ENCODE results near the gene UNC5B.

Gene UNC5B

DNA sequence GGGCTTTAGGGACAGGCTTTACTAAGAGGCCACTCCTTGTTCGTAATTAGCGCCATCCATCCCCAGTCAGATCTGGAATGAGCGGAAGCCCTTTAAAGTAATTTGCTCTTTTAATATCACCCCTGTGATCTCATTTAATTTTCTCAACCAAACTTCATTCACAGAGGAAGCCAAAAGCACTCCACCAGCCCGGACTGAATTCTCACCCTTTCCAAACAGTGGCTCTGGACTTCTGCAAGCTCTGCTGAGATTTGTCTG, 43.1 kb downstream of the UNC5B start:
- Mint-ChIP-seq H3K27ac (no peak overlapping the region), H3K4me1 (peaks cover 74% of the 10 kb centered on the region), H3K27me3 (ENCODE audit: low read depth, poor library complexity) (peaks cover 4% of the 10 kb centered on the region), H3K9me3 (no peaks in the 10 kb centered on the region), H3K36me3 (ENCODE audit: low read depth) (peaks cover 9% of the 10 kb centered on the region), H3K4me3 (no peak overlapping the region)
- DNase-seq: no peak
- no peak for TF ChIP-seq CTCF (IDR thresholded peaks at IDR 0.05)

DNA sequence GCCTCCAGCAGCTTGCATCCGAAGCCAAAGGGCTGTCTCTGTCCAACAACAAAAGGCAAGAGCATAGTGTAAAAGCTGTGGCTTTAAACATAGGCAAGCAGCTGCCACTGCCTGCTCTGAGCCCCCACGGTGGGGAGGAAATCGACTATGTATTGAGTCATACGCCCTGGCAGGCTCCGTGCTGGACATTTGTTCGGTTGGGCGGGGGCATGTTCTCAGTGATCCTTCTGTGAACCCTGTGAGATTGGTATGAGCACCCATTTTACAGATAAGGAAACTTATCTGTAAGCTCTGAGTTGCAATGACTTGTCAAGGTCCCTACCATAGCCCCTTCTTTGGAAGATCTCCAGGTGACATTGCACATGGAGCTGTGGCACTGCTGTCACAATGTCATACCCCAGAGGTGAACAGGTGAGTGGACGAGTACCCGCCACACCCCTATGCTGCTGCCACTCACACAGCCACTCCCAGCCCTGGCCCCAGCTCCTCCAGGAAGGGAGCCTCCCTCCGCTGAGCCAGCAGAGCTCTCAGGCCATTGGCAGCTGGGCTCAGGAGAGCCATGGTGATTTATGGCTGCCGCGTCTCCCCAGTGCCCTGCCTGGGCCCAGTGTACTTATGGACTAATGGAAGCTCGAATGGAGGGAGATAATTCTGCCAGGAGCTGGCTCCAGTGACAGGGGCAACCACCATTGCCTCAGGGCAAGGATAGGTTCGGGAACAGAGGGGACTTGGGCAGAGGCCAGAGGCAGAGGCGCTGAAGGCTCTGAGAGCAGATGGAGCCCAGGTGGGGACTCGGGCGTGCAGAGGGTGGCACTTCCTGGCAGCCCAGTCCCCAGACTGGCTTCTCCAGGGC, 43.7 kb downstream of the UNC5B start:
- no peak for TF ChIP-seq CTCF (IDR thresholded peaks at IDR 0.05)
- Mint-ChIP-seq H3K4me1 (peaks cover 74% of the 10 kb centered on the region), H3K9me3 (no peaks in the 10 kb centered on the region), H3K36me3 (ENCODE audit: low read depth) (peaks cover 9% of the 10 kb centered on the region), H3K27me3 (ENCODE audit: low read depth, poor library complexity) (peaks cover 4% of the 10 kb centered on the region), H3K4me3 (no peak overlapping the region), H3K27ac (no peak overlapping the region)
- peak; percentile 48 for DNase-seq

DNA sequence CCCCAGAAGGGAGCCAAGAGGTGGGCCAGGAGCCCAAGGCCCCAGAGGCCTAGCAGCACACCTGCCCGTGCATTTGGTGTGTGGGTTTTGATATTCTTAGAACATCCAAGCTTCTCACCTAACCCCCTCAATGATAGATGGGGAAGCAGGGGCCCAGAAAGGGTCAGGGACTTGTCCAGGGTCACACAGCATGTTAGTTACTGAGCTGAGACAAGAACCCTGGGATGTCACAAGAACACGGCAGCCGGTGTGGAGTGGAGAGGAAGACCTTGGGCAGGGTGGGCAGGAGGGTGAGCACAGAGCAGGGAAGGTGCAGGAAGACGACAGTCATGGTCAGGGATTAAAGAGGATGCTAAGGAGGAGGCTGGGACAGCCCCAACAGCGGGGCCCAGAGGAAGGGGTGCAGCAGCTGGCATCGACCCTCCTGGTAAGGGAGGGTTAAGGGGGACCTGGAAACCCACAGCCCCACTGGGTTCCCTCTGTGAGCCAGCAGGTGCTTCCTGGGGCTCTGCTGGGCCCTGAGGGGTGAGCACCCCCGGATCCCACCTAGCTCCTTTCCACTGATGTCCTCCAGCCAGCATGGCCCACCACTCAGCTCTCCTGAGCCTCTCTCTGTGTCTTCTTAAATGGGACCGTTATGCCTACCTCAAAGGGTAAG, 44.4 kb downstream of the UNC5B start:
- Mint-ChIP-seq H3K27ac (no peak overlapping the region), H3K4me3 (no peak overlapping the region), H3K9me3 (no peaks in the 10 kb centered on the region), H3K4me1 (peaks cover 74% of the 10 kb centered on the region), H3K36me3 (ENCODE audit: low read depth) (peaks cover 9% of the 10 kb centered on the region), H3K27me3 (ENCODE audit: low read depth, poor library complexity) (peaks cover 4% of the 10 kb centered on the region)
- TF ChIP-seq CTCF (IDR thresholded peaks at IDR 0.05): no peak
- DNase-seq: no peak

- DNase-seq: no peak
- H3K4me1 Mint-ChIP-seq: peaks cover 74% of the 10 kb centered on the region
Observed at GRCh38 chr10:71257319-71257997, 45.1 kb downstream of the UNC5B start.

DNA sequence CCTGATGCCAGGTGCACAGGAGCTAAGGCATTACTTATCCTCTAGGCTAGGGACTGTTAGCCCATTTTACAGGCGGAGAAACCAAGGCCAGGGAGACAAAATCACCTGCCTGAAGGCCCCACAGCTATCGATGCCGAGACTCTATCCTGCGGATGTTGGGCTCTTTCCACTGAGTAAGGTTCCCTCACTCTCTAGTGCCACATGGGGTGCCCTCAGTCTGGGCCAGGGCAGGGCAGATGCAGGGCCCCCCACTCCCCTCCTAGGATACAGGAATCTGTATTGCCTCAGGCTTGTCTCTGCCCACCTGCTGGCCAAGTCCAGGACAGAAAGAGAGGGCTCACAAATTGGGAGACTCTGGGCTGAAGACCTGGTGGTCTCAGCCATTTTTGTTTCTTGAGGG, 45.7 kb downstream of the UNC5B start:
- peaks cover 8% of the 10 kb centered on the region for H3K27me3 Mint-ChIP-seq (ENCODE audit: low read depth, poor library complexity)
- H3K9me3 Mint-ChIP-seq: no peaks in the 10 kb centered on the region
- H3K4me3 Mint-ChIP-seq: no peak overlapping the region
- H3K27ac Mint-ChIP-seq: no peak overlapping the region
- DNase-seq: no peak
- H3K4me1 Mint-ChIP-seq: peaks cover 74% of the 10 kb centered on the region
- no peak for TF ChIP-seq CTCF (IDR thresholded peaks at IDR 0.05)
- peaks cover 9% of the 10 kb centered on the region for H3K36me3 Mint-ChIP-seq (ENCODE audit: low read depth)

More at GRCh38 chr10:71257319-71257997, 45.1 kb downstream of the UNC5B start:
- Mint-ChIP-seq H3K36me3 (ENCODE audit: low read depth) (peaks cover 9% of the 10 kb centered on the region), H3K27me3 (ENCODE audit: low read depth, poor library complexity) (peaks cover 4% of the 10 kb centered on the region), H3K9me3 (no peaks in the 10 kb centered on the region), H3K27ac (no peak overlapping the region), H3K4me3 (no peak overlapping the region)
- TF ChIP-seq CTCF (IDR thresholded peaks at IDR 0.05): no peak

All from nephron progenitor cell (in vitro differentiated cells).